GM19324 (cell line): Measurements from ENCODE around the gene LONRF3.

ENCODE experiments used
- ATAC-seq: cut with Tn5 transposase; IDR thresholded peaks from one replicate; pipeline ENCODE4 v1.9.1; 2021; ENCODE audit warnings: mild to moderate bottlenecking, moderate library complexity; ENCODE audit not compliant: unreplicated experiment, low FRiP score

Gene LONRF3

GRCh38 chrX:118974088-118974907 lies at the start of gene LONRF3:
Gene LONRF3 (plus strand): TSS chrX:118974618. CDS start chrX:118974781, 163 bp downstream.
- ATAC-seq, result peak; percentile 24

GRCh38 chrX:118928151-118928550 lies 46.3 kb upstream of the LONRF3 start:
- no peak for ATAC-seq

DNA sequence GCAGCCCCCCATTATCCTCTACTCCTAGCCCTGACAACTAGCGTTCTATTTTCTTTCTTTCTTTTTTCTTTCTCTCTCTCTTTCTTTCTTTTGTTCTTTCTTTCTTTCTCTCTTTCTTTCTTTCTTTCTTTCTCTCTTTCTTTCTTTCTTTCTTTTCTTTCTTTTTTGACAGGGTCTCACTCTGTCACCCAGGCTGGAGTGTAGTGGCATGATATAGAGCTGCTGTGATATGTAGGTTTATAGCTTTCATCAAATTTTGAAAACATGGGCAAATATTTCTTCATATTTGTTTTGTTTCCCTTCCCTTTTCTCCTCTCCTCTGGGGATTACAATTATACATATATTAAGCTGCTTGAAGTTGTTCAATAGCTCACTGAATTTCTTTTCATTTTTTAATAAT lies 39.1 kb upstream of the LONRF3 start:
- no peak for ATAC-seq

- no peak for ATAC-seq
Measured at GRCh38 chrX:118941147-118941546, 33.3 kb upstream of the LONRF3 start.

GRCh38 chrX:118943102-118943501 lies 31.3 kb upstream of the LONRF3 start:
- no peak for ATAC-seq

- ATAC-seq, result no peak
Measured at GRCh38 chrX:118945921-118946320, 28.5 kb upstream of the LONRF3 start.

GRCh38 chrX:118948270-118948669 lies 26.1 kb upstream of the LONRF3 start:
- ATAC-seq, result no peak

- no peak for ATAC-seq
Measured at GRCh38 chrX:118961866-118962560, 12.4 kb upstream of the LONRF3 start.

- ATAC-seq, result no peak
Measured at GRCh38 chrX:118963159-118963558, 11.3 kb upstream of the LONRF3 start.

- no peak for ATAC-seq
Measured at GRCh38 chrX:118964252-118964651, 10.2 kb upstream of the LONRF3 start.

DNA sequence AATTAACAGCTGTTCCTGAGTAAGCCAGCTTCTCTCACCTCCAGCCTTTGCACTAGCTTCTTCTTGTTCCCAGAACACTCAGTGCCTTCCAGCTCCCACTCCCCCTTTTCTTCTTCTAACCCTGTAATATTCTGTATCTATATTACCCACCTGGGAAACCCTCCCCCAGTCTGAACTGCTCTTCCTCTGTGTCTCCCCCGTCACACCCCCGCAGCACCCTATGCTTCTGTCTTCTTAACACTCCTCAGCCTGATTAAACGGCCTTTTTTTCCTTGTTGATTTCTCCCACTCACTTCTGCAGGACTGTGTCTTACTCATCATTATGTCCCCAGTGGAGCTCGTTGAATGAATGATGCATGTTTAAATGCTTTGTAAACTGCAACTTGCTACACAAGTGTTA lies 9.0 kb upstream of the LONRF3 start:
- ATAC-seq, result no peak

GRCh38 chrX:118968031-118968430 lies 6.4 kb upstream of the LONRF3 start:
- ATAC-seq, result no peak

DNA sequence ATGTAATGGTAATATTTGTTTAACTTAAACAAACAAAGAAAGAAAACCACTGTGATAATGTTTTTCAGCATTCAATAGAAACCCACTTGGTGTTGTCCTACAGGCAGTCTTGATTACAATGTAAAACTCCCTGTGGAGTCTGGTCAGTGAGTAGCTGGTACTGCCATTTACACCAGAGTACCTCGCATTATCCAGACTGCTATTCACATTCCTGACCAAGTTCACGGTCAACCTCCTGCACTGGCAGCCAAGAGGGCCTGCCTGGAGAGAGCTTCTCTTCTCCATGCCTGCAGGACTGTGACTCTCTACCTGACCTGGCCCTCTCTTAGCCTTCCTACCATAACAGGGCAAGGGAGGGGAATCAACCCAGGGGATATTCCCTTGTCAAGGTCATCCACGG lies 2.9 kb upstream of the LONRF3 start:
- ATAC-seq, result no peak

GRCh38 chrX:118973389-118974087 lies 880 bp upstream of the LONRF3 start:
- ATAC-seq, result no peak

GRCh38 chrX:118974908-118975671 lies 672 bp downstream of the LONRF3 start:
- ATAC-seq, result peak; percentile 43

- no peak for ATAC-seq
Measured at GRCh38 chrX:118975831-118976598, 1.6 kb downstream of the LONRF3 start.

- no peak for ATAC-seq
Measured at GRCh38 chrX:118976599-118977340, 2.4 kb downstream of the LONRF3 start.

DNA sequence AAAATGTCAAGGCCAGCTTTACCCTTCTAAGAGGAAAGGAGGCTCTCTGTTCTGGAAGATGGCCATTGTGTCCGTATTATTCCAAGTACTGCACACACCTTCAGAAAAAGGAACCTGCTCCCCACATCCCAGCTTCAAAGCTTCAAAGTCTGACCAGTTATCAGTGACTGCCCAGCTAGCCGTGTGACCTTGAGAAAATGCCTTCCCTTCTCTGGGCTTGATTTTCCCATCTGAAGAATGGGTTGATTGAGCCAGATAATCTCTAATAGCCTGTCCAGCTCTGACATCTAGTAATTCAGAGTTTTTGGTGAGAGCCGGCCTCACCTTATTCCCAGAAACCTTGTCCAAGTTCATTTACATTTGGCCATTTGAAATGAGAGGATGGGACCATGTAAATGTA lies 3.0 kb downstream of the LONRF3 start:
- no peak for ATAC-seq

DNA sequence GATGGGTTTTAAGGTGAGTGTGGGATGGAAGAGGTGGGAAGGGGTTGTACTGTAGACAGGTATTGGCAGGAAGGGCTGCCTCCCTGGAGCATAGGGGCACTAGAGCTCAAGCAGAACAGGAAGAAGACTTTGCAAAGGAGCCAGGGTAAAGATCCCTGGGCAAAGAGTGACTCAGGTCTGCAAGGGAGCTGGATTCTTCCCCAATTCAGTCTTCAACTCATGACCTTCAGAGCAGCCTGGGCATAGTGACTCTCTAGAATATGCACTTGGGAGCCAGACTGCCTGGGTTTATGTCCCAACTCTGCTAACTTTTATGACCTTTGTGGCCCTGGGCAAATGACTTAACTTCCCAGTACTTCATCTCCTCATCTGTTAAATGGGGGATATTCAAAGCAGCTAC lies 4.0 kb downstream of the LONRF3 start:
- no peak for ATAC-seq
